Neural crest cell (in vitro differentiated cells): Measurements from ENCODE around the gene CBX4. TPM values are rescaled to one million over a fixed set of nuclear protein-coding genes. Genes with fewer than 3 reads are reported as not detected.

ENCODE experiments used
- DNase-seq: peaks from one replicate; pipeline ENCODE4 v3.0.0; 2021; ENCODE audit warnings: low read depth, mixed read lengths, low spot score
- H3K27ac Mint-ChIP-seq: one replicate; pipeline ENCODE4 v1.8.0; 2021; ENCODE audit warnings: mild to moderate bottlenecking, mixed read lengths; ENCODE audit not compliant: unreplicated experiment
- H3K27me3 Mint-ChIP-seq: 2 replicates; pipeline ENCODE4 v1.8.0; 2021; ENCODE audit warnings: low read depth, mild to moderate bottlenecking, mixed read lengths
- H3K36me3 Mint-ChIP-seq: 2 replicates; pipeline ENCODE4 v1.8.0; 2021; ENCODE audit warnings: low read depth, mild to moderate bottlenecking, mixed read lengths
- H3K4me1 Mint-ChIP-seq: 2 replicates; pipeline ENCODE4 v1.8.0; 2021; ENCODE audit warnings: mixed read lengths
- H3K4me3 Mint-ChIP-seq: one replicate; pipeline ENCODE4 v1.8.0; 2021; ENCODE audit warnings: mild to moderate bottlenecking, mixed read lengths
- H3K9me3 Mint-ChIP-seq: 2 replicates; pipeline ENCODE4 v1.8.0; 2021; ENCODE audit warnings: mixed read lengths
- CTCF ChIP-seq: fragments of 200-600 bp; sonication (generic); conservative IDR thresholded peaks from 2 replicates; pipeline ENCODE4 v1.5.0; 2021; ENCODE audit warnings: antibody characterized with exemption, mild to moderate bottlenecking
- total RNA-seq: library from RNA; stranded (reverse); gene quantifications from 2 replicates; pipeline ENCODE4 v1.2.1, GENCODE V29; 2021

The CBX4 gene
- total RNA-seq, 1 donor from 2014 or later = 21.0 TPM

GRCh38 chr17:79877041-79877440, 37.8 kb upstream of the CBX4 start:
- Mint-ChIP-seq H3K36me3 (no peaks in the 10 kb centered on the region), H3K9me3 (no peaks in the 10 kb centered on the region), H3K27ac (no peak overlapping the region), H3K4me3 (no peak overlapping the region), H3K27me3 (peaks cover 9% of the 10 kb centered on the region), H3K4me1 (peaks cover 5% of the 10 kb centered on the region)
- TF ChIP-seq CTCF = no peak
- no peak for DNase-seq

- Mint-ChIP-seq H3K36me3 (no peaks in the 10 kb centered on the region), H3K4me3 (no peak overlapping the region), H3K4me1 (peaks cover 5% of the 10 kb centered on the region), H3K9me3 (no peaks in the 10 kb centered on the region), H3K27ac (no peak overlapping the region), H3K27me3 (peaks cover 2% of the 10 kb centered on the region)
- DNase-seq = no peak
- no peak for TF ChIP-seq CTCF
Measured at GRCh38 chr17:79875511-79875910, 36.3 kb upstream of the CBX4 start.

GRCh38 chr17:79874329-79874981, 35.2 kb upstream of the CBX4 start:
- peak; percentile 67 for TF ChIP-seq CTCF
- no peaks in the 10 kb centered on the region for H3K27me3 Mint-ChIP-seq
- no peak overlapping the region for H3K4me3 Mint-ChIP-seq
- H3K4me1 Mint-ChIP-seq = peaks cover 5% of the 10 kb centered on the region
- no peaks in the 10 kb centered on the region for H3K36me3 Mint-ChIP-seq
- no peak overlapping the region for H3K27ac Mint-ChIP-seq
- no peaks in the 10 kb centered on the region for H3K9me3 Mint-ChIP-seq
- DNase-seq = peak; percentile 25

- Mint-ChIP-seq H3K4me1 (peaks cover 5% of the 10 kb centered on the region), H3K9me3 (no peaks in the 10 kb centered on the region), H3K36me3 (no peaks in the 10 kb centered on the region), H3K27me3 (no peaks in the 10 kb centered on the region), H3K27ac (no peak overlapping the region), H3K4me3 (no peak overlapping the region)
- TF ChIP-seq CTCF = no peak
- no peak for DNase-seq
Measured at GRCh38 chr17:79873583-79873982, 34.3 kb upstream of the CBX4 start.

GRCh38 chr17:79872762-79873161, 33.5 kb upstream of the CBX4 start:
- Mint-ChIP-seq H3K4me1 (peaks cover 5% of the 10 kb centered on the region), H3K36me3 (no peaks in the 10 kb centered on the region), H3K9me3 (no peaks in the 10 kb centered on the region), H3K27ac (no peak overlapping the region), H3K4me3 (no peak overlapping the region), H3K27me3 (no peaks in the 10 kb centered on the region)
- no peak for DNase-seq
- TF ChIP-seq CTCF = no peak
